SIG-M5 (cell line): ENCODE results near the gene GABRB1.

ENCODE experiments used
- DNase-seq: peaks from one replicate; lab custom pipeline; 2025; lab: John Stamatoyannopoulos, UW

Gene GABRB1

DNA sequence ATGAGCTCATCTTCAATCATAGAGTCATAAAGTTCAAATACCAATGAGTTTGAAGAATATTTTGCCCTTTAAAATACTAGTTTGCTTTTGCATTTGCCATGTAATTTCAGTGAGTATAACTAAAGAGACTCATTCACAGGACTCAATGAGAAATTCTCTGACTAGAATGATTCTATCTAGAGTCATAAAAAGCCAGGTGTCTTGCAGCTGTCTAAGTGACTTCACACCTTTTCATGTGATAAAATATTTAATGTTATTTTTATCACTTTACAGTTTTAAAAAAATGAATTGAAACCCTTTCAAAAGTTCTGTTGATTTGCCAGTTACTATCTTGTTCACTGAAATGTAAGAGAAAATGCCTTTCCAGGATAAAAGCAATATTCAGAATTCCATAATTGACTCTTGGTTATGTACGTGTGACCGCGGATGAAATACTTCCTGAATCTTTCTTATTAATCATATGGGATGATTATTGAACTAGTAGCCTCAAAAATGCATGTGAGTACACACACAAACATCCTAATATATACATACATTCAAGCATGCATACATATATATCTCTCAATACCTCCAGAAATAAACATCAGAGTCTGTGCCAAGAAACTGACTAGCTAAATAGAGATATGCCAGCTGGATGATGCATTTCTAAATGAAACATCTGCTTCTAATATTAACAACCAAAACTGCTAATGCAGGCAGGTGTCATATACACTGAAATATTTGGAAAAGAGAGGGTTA lies 87.0 kb downstream of the GABRB1 start:
- no peak for DNase-seq

DNA sequence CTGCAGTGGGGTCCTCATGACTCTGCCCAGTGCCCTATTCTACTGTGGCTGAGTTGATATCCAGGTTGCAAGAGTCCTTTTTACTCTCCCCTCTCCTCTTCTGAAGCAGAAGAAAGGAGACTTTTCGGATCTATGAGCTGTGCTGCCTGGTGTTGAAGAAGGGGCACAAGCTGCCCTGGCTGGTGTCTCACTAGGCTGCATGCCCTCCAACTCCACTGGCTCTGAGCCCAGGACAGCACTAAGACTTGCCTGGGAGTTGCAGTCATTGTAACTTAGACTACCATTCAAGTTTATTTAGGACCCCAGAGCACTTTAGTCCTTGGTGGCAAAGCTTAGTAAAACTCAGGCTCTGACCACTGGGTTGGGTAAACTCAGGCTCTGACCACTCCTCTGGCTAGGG lies 89.4 kb downstream of the GABRB1 start:
- no peak for DNase-seq

DNA sequence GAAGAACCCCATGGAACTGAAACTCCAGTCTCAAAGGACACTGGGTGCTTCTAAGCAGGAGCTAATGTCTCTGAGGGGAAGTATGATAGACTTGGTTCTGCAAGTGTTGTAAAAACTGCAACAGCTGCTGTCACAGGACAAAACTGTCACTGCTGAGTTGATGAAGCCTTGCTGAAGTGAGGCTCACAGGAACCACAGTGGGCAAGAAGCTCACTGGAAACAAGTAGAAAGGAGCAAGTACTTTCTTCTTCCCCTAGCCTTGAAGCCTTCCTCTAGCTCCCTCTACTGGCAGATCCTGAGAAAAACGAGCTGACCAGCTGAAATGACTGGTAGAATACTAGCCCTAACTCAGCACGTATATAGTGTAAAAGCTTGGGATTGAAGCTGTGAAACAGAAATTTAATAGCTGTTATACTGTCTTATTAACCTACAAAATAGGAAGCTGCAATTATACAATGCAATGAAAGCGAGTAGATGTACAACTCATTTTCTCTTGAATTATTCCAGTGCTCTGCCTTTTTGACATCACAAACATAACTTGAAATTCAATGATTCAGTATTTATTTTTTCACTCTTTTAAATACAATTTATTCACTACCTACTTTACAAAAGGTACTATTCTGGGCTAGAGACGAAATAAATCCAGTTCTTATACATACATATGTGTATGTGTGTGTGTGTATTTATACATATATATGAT lies 91.4 kb downstream of the GABRB1 start:
- peak; percentile 4 for DNase-seq

DNA sequence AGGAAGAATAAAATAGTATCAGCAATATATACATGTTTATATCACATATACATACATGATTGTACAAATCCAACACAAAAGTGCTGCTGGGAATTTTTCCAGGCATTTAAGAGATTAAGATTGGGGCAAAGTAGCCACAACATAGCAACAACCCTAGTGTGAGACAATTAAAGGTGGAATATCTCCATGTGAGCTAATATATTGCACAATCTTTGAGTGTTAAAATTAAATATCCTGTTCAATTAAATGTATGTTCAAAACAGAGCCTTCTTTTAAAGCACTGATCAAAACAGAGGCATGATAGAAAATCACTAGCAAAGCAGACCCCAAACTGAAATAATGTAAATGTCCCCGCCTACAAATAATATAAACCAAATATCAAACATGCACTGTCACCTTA lies 97.6 kb downstream of the GABRB1 start:
- DNase-seq = no peak

DNA sequence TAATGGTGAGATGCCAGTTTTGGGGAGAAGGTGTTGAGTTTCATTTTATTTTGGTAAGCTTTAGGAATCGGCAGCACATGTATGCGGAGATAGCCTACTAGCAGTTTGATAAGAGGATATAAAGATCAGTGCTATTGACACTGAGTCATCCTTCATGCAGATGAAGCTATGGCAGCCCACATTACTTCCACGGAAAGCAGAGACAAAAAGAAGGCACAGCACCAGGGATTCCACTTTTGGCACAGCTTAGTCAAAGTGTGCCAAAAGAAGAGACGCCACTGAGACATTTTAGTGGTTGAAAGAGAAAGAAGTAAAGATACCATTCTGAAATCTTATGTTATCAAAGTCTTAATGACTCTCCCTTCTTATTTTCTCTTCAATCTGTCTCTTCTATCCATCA lies 103.8 kb downstream of the GABRB1 start:
- no peak for DNase-seq

DNA sequence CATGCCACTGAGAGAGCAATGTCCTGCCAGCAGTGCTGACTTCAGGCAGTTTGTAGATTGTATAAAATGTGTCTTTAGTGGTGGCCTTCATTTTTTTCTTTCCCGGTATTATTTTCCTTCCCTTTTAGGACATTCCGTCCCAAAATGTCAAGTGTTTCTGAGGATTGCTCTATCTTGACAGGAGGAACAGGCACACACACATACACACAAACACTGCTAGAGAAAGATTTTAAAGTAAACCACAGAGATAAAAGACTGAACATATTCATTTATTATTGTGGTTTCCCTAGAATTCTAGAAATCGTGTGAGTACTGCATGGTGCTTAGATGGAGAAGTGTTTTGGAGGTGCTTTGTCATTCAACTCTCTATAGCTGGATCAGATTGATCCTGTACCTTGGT lies 111.9 kb downstream of the GABRB1 start:
- DNase-seq = no peak

DNA sequence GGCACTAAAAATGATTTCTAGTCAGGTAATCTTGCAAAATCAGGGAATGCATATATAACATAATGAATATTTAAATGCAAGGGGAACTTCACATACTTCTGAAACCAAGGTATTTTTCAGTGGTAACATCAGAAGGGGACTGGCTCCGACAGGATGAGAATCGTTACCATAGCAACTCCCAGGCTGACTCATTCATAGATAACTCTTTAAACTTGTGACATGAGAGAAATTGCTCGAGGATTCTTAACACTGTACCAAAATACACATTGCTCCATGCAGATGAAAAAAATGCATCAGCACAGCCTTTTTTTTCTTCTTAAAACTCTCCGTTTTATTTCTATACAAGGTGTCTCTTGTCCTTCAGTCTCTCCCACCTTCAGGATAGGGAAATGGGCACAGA lies 114.3 kb downstream of the GABRB1 start:
- DNase-seq = no peak

- DNase-seq = no peak
Observed at GRCh38 chr4:47154816-47155370, 123.5 kb downstream of the GABRB1 start.

GRCh38 chr4:47155919-47156318 lies 124.6 kb downstream of the GABRB1 start:
- DNase-seq = no peak

DNA sequence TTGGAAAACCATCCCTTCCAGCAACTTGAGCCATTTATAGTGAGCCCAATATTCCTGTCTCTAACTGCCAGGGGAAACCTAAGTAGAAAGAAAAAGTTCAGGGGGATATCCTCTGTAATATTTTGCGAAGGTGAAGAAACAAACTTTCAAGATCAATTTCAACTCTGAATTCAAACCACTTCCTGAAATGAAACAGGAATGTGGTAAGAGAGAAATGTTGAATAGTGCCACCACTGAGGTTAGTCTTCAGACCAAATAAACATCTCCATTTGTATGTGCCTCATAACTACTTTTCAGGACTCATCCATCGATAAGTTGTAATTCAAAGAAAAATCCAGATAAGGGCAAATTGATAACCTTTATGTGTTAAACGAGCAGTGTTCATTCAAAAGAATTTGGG lies 128.7 kb downstream of the GABRB1 start:
- peak; percentile 6 for DNase-seq

DNA sequence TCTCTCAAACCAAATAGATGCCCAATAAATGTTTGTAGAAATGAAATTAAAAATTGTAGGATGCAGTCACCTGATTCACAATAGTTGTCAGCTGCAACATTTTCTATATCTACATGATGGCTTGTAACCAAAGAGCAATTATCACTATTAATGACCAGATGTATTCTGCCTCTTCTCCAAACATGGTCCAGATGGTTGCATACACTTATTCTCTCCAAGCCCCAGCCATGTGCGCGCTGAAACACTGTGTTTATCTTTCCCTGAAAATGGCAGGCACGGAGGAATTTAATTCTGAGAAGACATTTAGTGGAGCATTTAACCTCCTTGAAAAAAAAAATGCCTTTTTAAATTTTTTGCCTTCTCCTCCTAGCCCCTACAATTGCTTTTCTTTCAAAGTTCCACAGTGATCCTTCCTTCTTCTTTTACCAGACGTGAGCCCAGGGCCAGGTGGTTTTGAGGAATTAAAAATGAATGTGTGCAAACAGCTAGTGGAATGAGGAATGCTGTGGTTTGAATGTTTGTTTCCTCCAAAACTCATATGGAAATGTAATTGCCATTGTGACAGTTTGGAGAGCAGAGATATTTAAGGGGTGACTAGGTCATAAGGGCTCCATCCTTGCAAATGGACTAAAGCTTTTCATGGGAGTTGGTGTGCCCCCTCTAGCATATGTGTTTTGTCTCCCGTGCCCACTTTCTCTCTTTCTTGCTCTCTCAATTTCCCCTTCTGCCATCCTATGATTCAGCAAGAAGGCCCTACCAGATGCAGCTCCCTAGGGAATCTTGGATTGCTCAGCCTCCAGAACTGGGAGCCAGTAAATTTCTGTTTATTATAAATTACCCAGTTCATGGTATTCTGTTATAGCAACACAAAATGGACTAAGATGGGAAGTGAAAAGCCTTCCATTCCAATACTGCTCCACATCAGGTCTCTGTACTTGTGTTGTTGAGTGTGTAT lies 136.0 kb downstream of the GABRB1 start:
- no peak for DNase-seq

- no peak for DNase-seq
Observed at GRCh38 chr4:47184083-47184482, 152.7 kb downstream of the GABRB1 start.

DNA sequence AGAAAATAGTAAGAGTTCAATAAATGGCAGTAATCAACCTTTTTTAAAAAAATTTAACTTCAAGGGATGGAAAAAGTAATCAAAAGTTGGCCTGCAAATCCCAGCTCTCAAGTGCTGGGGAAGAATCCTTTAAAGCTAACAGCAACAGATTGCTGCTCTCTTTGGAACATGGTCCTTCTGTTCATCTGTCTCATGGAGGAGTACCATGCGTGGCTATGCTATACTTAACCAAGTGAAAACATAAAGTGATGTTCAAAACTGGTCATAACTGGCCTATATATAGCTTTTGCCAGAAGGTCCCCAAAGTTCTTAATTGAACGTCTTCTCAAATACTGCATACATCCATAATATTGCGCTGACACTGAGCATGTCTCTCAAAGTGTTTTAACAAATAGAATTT lies 154.4 kb downstream of the GABRB1 start:
- DNase-seq = no peak

- no peak for DNase-seq
Observed at GRCh38 chr4:47187608-47188007, 156.2 kb downstream of the GABRB1 start.

GRCh38 chr4:47193179-47193578 lies 161.8 kb downstream of the GABRB1 start:
- DNase-seq = no peak

DNA sequence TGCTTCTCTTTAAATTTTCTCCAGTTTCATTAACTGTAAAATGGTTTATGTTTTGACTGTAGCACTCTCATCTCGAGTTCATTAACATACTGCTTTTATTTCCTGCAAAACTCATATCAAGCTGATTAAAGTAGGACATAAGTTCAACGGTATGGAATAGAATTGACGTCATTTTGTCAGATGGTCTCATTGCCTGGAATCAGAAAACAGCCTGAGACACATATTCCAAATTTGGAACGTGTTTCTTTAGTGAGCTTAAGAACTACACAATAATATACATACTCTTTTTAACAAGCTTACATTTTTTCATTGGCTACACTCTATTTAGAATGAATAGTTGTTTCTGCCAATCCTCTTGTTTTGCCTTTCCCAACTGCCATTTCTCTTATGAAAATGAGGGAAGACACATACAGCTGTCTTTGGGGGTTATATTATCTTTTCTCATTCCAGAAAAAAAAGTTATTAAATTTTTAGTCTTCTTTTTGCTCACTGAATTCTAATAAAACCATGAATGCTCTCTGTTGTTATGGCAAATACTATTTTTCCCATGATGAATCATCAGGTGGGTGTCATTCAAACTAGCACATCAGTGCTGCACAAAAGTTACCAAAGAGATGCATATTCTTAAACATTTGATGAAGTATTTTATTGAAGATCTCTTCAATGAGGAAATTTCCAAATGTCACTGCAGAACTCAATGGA lies 162.8 kb downstream of the GABRB1 start:
- DNase-seq = no peak

DNA sequence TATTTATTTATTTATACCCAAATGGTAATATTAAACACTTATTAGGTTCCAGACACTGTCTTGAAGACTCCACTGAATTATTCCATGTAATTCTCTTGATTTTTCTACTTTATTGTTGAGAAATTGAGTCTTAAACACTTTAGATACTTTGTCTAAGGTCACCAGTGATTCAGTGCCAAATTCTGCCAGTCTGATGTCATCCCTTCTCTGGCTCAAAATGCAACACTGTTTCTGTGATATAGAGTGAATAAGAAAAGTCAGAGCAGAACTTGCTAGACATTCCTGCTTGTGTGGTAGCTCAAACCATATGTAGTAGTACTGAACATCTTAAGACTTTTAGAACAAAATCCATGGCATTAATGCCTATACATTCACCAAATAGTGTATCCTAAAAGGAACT lies 164.3 kb downstream of the GABRB1 start:
- no peak for DNase-seq

DNA sequence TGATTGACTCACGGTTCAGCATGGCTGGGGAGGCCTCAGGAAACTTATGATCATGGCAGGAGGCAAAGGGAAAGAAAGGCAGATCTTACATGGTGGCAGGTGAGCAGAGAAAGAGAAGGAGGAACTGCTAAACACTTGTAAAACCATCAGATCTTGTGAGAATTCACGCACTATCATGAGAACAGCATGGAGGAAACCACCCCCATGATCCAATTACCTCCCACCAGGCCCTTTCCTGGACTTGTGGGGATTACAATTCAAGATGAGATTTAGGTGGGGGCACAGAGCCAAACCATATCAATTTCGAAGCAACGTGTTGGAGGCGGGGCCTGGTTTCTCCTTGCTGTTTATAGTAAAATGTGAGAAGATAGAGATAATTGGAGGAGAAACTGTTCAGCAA lies 167.4 kb downstream of the GABRB1 start:
- DNase-seq = no peak

GRCh38 chr4:47203593-47203992 lies 172.2 kb downstream of the GABRB1 start:
- DNase-seq = no peak

DNA sequence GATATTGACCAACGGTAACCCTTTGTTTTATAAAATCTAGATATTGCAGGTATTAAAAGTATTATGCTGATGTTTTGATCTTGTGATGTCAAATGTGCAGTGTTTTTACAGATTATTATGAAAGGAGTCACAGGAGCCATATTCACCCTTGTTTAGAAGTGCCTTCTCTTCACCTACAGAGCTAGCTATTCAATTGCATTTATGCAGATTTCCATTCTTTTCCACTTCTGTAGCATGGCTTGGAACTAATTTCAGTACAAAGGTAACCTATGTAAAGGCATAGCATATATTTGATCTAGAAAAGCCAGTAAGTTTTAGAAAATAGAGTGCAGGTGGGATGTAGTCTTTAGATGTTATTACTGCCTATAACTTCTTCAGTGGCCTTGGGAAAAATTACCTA lies 176.2 kb downstream of the GABRB1 start:
- no peak for DNase-seq

DNA sequence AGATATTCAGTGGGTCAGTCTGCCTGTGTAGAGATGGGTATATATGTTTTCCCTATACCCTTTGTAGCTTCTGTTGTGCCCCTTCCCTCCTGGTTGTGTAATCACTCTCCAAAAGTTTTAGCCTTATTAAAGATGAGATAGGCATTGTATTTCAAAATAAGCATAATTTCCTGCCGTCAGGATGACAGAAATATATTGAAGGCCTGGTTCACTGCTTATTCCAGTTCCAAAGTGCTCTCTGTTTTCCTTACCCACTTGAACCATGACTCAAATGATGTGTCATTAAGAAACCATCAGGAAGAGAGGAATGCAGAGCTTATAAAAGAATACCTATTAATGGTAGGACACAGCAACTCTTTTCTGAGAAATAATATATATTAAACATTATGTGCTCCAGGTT lies 178.5 kb downstream of the GABRB1 start:
- no peak for DNase-seq

- no peak for DNase-seq
Observed at GRCh38 chr4:47210828-47211227, 179.5 kb downstream of the GABRB1 start.
